Measurements from ENCODE around the gene UST. TPM values are rescaled to one million over a fixed set of nuclear protein-coding genes. Genes with fewer than 3 reads are reported as not detected.

Gene UST
- total RNA-seq, 1 experiment from 2014 or later, result 6.1 TPM

DNA sequence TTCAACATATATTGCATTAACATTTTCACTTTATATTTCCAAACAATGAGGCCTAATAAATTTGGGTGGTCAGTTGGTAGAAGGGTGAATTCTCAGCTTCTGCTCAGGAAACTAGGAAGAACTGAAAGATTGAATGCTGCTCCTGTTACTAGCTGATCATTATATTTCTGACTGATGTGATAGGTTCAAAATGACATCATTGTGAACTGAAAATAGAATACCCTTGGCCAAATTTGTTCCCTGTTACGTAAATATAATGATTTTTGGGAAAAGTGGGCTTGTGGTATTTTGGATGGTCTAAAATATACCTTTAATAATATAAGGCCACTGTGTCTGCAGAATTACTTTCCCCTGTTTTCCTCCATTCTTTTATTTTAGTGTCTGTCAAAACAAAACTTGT, 2.8 kb downstream of the UST start:
- H3K4me2 ChIP-seq (ENCODE audit: low read length), result no peak overlapping the region
- H3K27ac ChIP-seq (ENCODE audit: low read depth, low read length), result no peak overlapping the region
- H3K36me3 ChIP-seq (ENCODE audit: control insufficient read depth in 1 of 2, insufficient read depth in 2 of 2, low read length in 2 of 2), result no peaks in the 10 kb centered on the region
- no peak for ATAC-seq
- POLR2A ChIA-PET, result no interaction called here
- TF ChIP-seq CEBPB (IDR thresholded peaks at IDR 0.05; ENCODE audit: low read depth), result no peak
- no peak for TF ChIP-seq FOSL1 (IDR thresholded peaks at IDR 0.05; ENCODE audit: low read depth)
- no peak for TF ChIP-seq JUND (IDR thresholded peaks at IDR 0.05)
- TF ChIP-seq EGR1 (IDR thresholded peaks at IDR 0.05; ENCODE audit: low read depth), result no peak
- TF ChIP-seq CBX3 (IDR thresholded peaks at IDR 0.05; ENCODE audit: low read depth), result no peak
- no peak for TF ChIP-seq POLR2A (IDR thresholded peaks at IDR 0.05; ENCODE audit: borderline replicate concordance, extremely low read depth, insufficient read depth, insufficient read length)
- no peak for TF ChIP-seq TCF7L2 (IDR thresholded peaks at IDR 0.05; ENCODE audit: borderline replicate concordance, extremely low read depth, insufficient read depth, insufficient read length)
- TF ChIP-seq, protein P1, sequence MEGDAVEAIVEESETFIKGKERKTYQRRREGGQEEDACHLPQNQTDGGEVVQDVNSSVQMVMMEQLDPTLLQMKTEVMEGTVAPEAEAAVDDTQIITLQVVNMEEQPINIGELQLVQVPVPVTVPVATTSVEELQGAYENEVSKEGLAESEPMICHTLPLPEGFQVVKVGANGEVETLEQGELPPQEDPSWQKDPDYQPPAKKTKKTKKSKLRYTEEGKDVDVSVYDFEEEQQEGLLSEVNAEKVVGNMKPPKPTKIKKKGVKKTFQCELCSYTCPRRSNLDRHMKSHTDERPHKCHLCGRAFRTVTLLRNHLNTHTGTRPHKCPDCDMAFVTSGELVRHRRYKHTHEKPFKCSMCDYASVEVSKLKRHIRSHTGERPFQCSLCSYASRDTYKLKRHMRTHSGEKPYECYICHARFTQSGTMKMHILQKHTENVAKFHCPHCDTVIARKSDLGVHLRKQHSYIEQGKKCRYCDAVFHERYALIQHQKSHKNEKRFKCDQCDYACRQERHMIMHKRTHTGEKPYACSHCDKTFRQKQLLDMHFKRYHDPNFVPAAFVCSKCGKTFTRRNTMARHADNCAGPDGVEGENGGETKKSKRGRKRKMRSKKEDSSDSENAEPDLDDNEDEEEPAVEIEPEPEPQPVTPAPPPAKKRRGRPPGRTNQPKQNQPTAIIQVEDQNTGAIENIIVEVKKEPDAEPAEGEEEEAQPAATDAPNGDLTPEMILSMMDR (IDR thresholded peaks at IDR 0.05 in 2 of 3, conservative IDR thresholded peaks at IDR 0.05 in 1 of 3; ENCODE audit: borderline replicate concordance in 1 of 3, insufficient read depth in 1 of 3, low read depth in 2 of 3, low read length in 2 of 3), result no peak
- no peak for TF ChIP-seq POLR2AphosphoS5 (IDR thresholded peaks at IDR 0.05; ENCODE audit: low read depth, low read length)
- TF ChIP-seq EZH2phosphoT487 (IDR thresholded peaks at IDR 0.05; ENCODE audit: borderline replicate concordance), result no peak
- TF ChIP-seq ELF1 (IDR thresholded peaks at IDR 0.05; ENCODE audit: borderline replicate concordance, low read depth), result no peak
- no peak for TF ChIP-seq SP1 (IDR thresholded peaks at IDR 0.05; ENCODE audit: low read depth)
- no peak for TF ChIP-seq RAD21 (IDR thresholded peaks at IDR 0.05; ENCODE audit: low read depth)
- TF ChIP-seq YY1 (IDR thresholded peaks at IDR 0.05; ENCODE audit: extremely low read depth, insufficient replicate concordance, low read depth, low read length), result no peak
- no peak for TF ChIP-seq ZNF274 (IDR thresholded peaks at IDR 0.05; ENCODE audit: low read depth, low read length)
- no peak for TF ChIP-seq SRF (IDR thresholded peaks at IDR 0.05; ENCODE audit: low read depth)
- H3K4me3 ChIP-seq (replicated peaks in 1 of 2; ENCODE audit: low read depth in 1 of 2, low read length in 2 of 2), result no peak overlapping the region
- no peak overlapping the region for H3K9ac ChIP-seq (ENCODE audit: low read length)
- no TSS peak for BruUV-seq (replicated peaks)
- no peaks in the 10 kb centered on the region for H3K9me3 ChIP-seq (ENCODE audit: control insufficient read depth in 1 of 2, insufficient read depth in 1 of 2, low read depth in 1 of 2, low read length in 2 of 2)
- RAD21 ChIA-PET (ENCODE audit: low non-redundant PET in 1 of 2, low total read pairs in 2 of 2, uncharacterized antibody in 2 of 2, unreplicated experiment in 2 of 2), result no interaction called here
- CTCF ChIA-PET, result no interaction called here
- no peaks in the 10 kb centered on the region; the same call in 1 of the 2 replicates for H4K20me1 ChIP-seq (ENCODE audit: insufficient read depth)
- DNase-seq (ENCODE audit: low read depth, low spot score), result no peak
- no peaks in the 10 kb centered on the region for H3K79me2 ChIP-seq (ENCODE audit: insufficient read depth, low read length)
- H3K4me1 ChIP-seq (ENCODE audit: control insufficient read depth in 1 of 2, insufficient read depth in 2 of 2, low read length in 2 of 2), result peaks cover 8 to 15% of the 10 kb centered on the region in 2 experiments
- intact Hi-C loops (cut with micrococcal nuclease), result no loop called here
- H3K9me2 ChIP-seq (ENCODE audit: insufficient read depth), result no peaks in the 10 kb centered on the region
- H2AFZ ChIP-seq (ENCODE audit: low read depth, low read length, poor library complexity, severe bottlenecking), result no peak overlapping the region
- no peaks in the 10 kb centered on the region for H3K27me3 ChIP-seq (ENCODE audit: insufficient read depth, low read length)
